ENCODE measurements around the gene CAMKK1.
A peak's percentile ranks its signal among the peaks of the same experiment; 100 is the strongest.

Gene CAMKK1

GRCh38 chr17:3896968-3897235 lies 4.0 kb upstream of the CAMKK1 start:
- DNase-seq (ENCODE audit: low read depth in 2 of 2) = no peak

- DNase-seq (ENCODE audit: low read depth in 2 of 2) = no peak
Observed at GRCh38 chr17:3896108-3896967, 3.5 kb upstream of the CAMKK1 start.

GRCh38 chr17:3895354-3895753 lies 2.5 kb upstream of the CAMKK1 start:
- no peak for DNase-seq (ENCODE audit: low read depth in 2 of 2)

DNA sequence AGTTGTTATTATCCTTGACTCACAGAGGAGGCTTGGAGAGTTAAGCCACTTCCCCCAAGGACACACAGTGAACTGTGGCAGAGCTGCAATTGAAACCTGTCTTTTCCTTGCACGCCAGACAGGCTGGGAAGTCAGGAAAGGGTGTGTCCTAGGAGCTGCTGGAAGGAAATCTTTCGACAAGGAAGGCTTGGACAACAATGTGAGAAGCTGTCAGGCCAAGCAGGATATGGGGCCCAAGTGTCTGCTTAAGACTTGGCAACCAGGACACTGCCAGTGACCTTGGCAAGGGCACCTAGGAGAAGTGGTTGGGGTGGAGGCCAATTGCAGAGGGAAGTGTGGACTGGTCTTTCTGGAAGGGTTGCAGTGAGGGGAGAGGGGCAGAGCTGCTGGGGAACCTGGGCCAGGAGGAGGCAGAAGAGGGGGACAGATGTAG lies 2.1 kb upstream of the CAMKK1 start:
- no peak for DNase-seq (ENCODE audit: low read depth in 2 of 2)

GRCh38 chr17:3894188-3894587 lies 1.3 kb upstream of the CAMKK1 start:
- DNase-seq (ENCODE audit: low read depth in 2 of 2) = no peak

- DNase-seq (ENCODE audit: low read depth in 2 of 2) = no peak
Observed at GRCh38 chr17:3893720-3894116, 865 bp upstream of the CAMKK1 start.

DNA sequence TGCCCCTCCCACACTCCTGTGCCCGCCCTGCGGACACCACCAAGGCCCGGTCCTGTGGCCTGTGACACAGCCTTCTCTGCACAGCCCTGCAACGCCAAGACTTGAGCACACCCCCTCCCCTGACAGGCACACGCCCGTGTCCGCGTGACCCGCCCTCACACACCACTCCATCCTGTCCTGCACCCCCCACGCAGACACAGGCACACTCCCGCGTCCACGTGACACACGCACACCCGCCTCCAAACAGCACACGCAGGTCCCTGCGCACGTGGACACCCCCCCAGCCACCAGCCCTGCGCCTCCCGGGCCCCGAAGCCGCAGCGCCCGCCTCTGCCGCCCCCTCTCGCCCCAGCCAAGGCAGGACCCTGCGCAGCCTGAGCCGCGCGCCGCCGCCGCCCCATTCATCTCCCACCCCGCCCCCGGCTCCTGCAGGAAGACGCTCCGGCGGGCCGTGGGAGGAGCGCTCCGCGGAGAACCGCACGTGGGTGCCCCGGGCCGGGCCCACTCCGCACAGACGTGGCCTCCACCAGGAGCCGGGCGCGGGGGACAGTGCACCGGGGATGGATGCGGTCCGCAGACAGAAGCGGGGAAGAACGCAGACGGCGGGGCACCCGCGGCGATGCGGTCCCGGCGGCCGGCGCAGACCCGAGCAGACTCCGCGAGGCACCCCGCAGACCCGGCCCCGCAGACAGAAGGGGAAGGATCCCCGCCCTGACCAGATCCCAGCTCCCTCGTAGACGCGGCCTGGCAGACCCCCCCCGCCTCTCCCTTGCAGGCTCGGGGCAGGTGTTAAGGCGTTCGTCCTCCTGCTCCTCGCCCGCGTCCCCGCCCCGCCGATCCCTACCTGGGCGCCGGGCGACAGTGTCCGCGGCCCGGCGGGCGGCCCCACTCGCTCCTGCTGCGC lies 506 bp downstream of the CAMKK1 start:
- peak; percentile 44 to 47 for DNase-seq (ENCODE audit: low read depth in 2 of 2)

DNA sequence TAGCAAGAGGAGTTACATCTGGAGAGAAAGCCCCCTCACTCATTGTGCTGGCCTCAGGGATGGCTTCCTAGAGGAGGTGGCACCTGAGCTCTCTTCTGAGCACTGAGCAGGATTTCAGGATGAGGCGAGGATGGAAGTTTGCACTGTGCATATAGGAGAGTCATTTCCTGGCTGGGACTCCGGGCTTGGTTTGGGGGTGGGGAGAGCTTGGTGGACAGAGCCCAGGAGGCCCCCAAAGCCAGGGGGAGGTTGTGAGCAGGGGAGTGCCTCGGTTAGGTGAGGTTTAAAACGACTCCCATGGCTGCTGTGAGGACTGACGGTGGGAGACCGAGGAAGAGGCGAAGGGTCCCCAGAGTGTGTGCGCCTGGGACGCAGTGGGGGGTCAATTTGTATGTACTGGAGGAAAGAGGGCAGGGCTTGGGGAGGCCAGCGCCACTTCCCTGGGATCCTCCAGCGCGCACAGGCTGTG lies 1.2 kb downstream of the CAMKK1 start:
- no peak for DNase-seq (ENCODE audit: low read depth in 2 of 2)

GRCh38 chr17:3890878-3891219 lies 2.0 kb downstream of the CAMKK1 start:
- DNase-seq (ENCODE audit: low read depth in 2 of 2) = no peak

- no peak for DNase-seq (ENCODE audit: low read depth in 2 of 2)
Observed at GRCh38 chr17:3890082-3890877, 2.6 kb downstream of the CAMKK1 start.

- no peak for DNase-seq (ENCODE audit: low read depth in 2 of 2)
Observed at GRCh38 chr17:3889325-3890012, 3.4 kb downstream of the CAMKK1 start.

DNA sequence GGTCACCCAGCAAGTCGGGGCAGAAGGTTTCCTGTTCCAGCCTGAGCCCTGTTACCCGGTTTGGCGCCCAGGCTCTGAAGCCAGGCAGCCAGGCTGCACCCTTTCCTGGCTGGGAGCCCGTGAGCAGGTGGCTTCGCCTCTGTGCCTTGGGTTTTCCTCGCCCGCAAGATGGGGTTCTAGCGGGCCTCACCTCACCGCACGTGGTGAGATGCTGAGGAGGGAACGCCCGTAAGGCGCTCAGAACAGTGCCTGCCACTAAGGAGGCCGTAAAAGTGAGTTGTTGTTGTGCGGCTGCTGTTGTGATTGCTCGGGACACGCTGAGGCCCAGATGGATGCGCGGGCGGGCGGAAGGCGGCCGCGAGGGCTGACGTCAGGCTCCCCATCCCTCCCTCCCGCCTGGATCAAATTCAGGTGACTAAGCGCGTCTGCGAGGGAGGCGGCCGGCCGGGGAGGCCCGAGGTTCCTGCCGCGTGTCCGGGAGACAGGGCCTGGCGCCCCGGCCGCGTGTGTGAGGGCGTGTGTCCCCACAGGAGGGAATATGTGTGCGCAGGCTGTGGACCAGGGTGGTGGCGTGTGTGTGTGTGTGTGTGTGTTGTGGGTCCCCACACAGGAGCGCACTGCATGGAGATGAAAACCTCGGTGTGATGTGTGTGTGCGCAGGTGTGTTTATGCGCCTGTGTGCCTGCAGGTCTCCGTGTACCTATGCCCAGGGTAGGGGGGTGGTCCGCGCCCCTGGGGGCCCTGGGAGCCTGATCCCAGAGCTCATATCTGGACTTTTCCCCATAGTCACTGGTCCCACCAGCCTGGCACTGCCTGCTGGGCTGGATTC lies 4.3 kb downstream of the CAMKK1 start:
- no peak for DNase-seq (ENCODE audit: low read depth in 2 of 2)

DNA sequence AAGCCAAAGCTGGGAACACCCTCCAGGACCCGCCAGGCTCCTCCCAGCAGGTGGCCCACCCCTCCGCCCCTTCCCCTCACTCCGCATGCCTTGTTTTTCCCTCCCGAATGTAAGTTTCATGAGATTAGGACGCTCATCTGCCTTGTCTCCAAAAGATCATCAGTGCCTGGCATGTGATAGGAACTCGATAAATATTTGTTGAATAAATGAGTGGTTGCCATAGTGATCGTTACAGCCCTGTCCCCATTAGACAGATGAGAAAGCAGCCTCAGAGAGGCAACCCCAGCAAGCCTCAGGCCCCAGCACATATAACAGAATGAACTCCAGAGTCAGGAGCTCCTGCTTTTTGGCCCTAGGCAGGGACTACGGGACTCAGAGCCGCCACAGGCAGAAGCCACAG lies 5.0 kb downstream of the CAMKK1 start:
- DNase-seq (ENCODE audit: low read depth in 2 of 2) = no peak

DNA sequence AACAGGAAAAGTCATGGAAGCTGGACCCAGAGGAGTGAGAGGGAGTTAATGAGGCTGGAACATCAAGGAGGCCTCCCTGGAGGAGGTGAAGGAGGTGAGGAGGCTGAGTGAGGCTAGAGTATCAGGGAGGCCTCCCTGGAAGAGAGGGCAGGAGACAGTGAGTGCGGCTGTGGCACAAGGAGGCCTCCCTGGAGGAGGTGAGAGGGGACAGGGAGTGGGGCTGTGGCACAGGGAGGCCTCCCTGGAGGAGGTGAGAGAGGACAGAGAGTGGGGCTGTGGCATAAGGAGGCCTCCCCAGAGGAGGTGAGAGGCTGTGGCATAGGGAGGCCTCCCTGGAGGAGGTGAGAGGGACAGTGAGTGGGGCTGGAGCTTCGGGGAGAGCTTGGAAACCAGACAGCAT lies 5.5 kb downstream of the CAMKK1 start:
- no peak for DNase-seq (ENCODE audit: low read depth in 2 of 2)

DNA sequence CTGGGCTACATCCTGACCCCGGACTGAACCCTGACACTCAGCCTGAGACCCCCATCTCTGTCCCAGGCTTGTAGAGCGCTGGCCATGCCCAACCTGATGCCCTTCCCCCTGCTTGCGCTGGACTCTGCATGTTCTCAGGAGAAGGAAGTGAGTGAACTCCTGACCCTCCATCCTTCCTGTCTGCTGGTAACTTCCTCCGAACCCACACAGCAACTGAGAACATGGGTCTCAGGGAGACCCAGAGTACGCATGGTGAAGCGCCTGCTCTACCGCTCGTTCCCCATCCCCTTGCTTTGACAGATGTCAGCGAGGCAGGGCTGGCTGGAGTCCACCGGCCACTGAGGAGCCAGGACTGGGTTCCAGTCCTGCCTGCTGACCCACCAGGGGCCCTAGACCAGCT lies 6.1 kb downstream of the CAMKK1 start:
- no peak for DNase-seq (ENCODE audit: low read depth in 2 of 2)

GRCh38 chr17:3885970-3886369 lies 6.9 kb downstream of the CAMKK1 start:
- DNase-seq (ENCODE audit: low read depth in 2 of 2) = no peak

- DNase-seq (ENCODE audit: low read depth in 2 of 2) = no peak
Observed at GRCh38 chr17:3885271-3885670, 7.6 kb downstream of the CAMKK1 start.

- DNase-seq (ENCODE audit: low read depth in 2 of 2) = no peak
Observed at GRCh38 chr17:3884188-3884587, 8.7 kb downstream of the CAMKK1 start.

- no peak for DNase-seq (ENCODE audit: low read depth in 2 of 2)
Observed at GRCh38 chr17:3882276-3882675, 10.6 kb downstream of the CAMKK1 start.

GRCh38 chr17:3880983-3881382 lies 11.9 kb downstream of the CAMKK1 start:
- no peak for DNase-seq (ENCODE audit: low read depth in 2 of 2)
